ENCODE data around the gene ARHGAP40. TPM values are rescaled to one million over a fixed set of nuclear protein-coding genes. Genes with fewer than 3 reads are reported as not detected.

ARHGAP40 gene
- polyA plus RNA-seq, 2 donors, result 27.9 to 53.3 TPM

- peaks cover 0 to 4% of the 10 kb centered on the region in 2 donors for H3K27me3 ChIP-seq (ENCODE audit: control insufficient read depth in 1 of 2, insufficient read depth in 2 of 2, low read length in 2 of 2)
- H3K4me3 ChIP-seq (ENCODE audit: low read depth in 1 of 2, low read length in 2 of 2), result no peak overlapping the region
- H3K9me3 ChIP-seq (ENCODE audit: control insufficient read depth in 2 of 2, insufficient read depth in 1 of 2, low read depth in 1 of 2, low read length in 1 of 2), result no peaks in the 10 kb centered on the region
- WGBS, 2 donors, result 45 to 53% methylated on average over 4 of the region's 4 CpGs
- H3K4me1 ChIP-seq (ENCODE audit: control insufficient read depth in 2 of 2, insufficient read depth in 2 of 2, low read length in 1 of 2), result peaks cover 0 to 3% of the 10 kb centered on the region in 2 donors
- H3K36me3 ChIP-seq (ENCODE audit: control insufficient read depth in 2 of 2, insufficient read depth in 2 of 2, low read length in 1 of 2), result no peaks in the 10 kb centered on the region
- H3K27ac ChIP-seq (ENCODE audit: low read depth in 2 of 2, low read length in 1 of 2), result no peak overlapping the region
Observed at GRCh38 chr20:38644588-38645260, 43.1 kb downstream of the ARHGAP40 start.

DNA sequence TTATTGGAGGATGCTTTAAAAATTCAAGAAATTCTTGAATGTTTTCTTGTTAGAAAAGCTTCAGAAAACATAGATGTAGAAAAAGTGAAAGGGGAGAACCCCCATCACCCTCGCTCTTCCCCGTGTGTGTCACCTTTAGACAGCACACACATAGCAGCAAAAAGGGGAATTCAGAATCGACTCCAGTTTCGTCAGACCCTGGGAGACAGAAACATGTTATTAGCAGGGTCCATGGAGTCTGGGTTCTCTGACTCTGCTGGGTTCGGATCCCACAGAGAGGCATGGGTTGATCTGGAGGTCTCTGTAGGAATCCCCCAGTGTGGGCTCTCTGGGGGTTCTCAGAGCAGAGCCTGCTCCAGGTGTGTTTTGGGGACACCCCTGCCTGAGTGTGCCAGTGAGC, 43.7 kb downstream of the ARHGAP40 start:
- no peaks in the 10 kb centered on the region for H3K9me3 ChIP-seq (ENCODE audit: control insufficient read depth in 2 of 2, insufficient read depth in 1 of 2, low read depth in 1 of 2, low read length in 1 of 2)
- peaks cover 0 to 3% of the 10 kb centered on the region in 2 donors for H3K4me1 ChIP-seq (ENCODE audit: control insufficient read depth in 2 of 2, insufficient read depth in 2 of 2, low read length in 1 of 2)
- no peak overlapping the region for H3K4me3 ChIP-seq (ENCODE audit: low read depth in 1 of 2, low read length in 2 of 2)
- whole genome bisulfite sequencing, 2 donors, result 42 to 49% methylated on average over 5 of the region's 5 CpGs
- H3K27me3 ChIP-seq (ENCODE audit: control insufficient read depth in 1 of 2, insufficient read depth in 2 of 2, low read length in 2 of 2), result peaks cover 0 to 4% of the 10 kb centered on the region in 2 donors
- no peak overlapping the region for H3K27ac ChIP-seq (ENCODE audit: low read depth in 2 of 2, low read length in 1 of 2)
- H3K36me3 ChIP-seq (ENCODE audit: control insufficient read depth in 2 of 2, insufficient read depth in 2 of 2, low read length in 1 of 2), result no peaks in the 10 kb centered on the region

- H3K36me3 ChIP-seq (ENCODE audit: control insufficient read depth in 2 of 2, insufficient read depth in 2 of 2, low read length in 1 of 2), result no peaks in the 10 kb centered on the region
- H3K27ac ChIP-seq (ENCODE audit: low read depth in 2 of 2, low read length in 1 of 2), result no peak overlapping the region
- peaks cover 0 to 4% of the 10 kb centered on the region in 2 donors for H3K27me3 ChIP-seq (ENCODE audit: control insufficient read depth in 1 of 2, insufficient read depth in 2 of 2, low read length in 2 of 2)
- 4% methylated on average over 50 of the region's 50 CpGs for WGBS, 2 donors
- no peaks in the 10 kb centered on the region for H3K9me3 ChIP-seq (ENCODE audit: control insufficient read depth in 2 of 2, insufficient read depth in 1 of 2, low read depth in 1 of 2, low read length in 1 of 2)
- no peak overlapping the region for H3K4me3 ChIP-seq (ENCODE audit: low read depth in 1 of 2, low read length in 2 of 2)
- H3K4me1 ChIP-seq (ENCODE audit: control insufficient read depth in 2 of 2, insufficient read depth in 2 of 2, low read length in 1 of 2), result peaks cover 0 to 3% of the 10 kb centered on the region in 2 donors
Observed at GRCh38 chr20:38645980-38646858, 44.6 kb downstream of the ARHGAP40 start.

DNA sequence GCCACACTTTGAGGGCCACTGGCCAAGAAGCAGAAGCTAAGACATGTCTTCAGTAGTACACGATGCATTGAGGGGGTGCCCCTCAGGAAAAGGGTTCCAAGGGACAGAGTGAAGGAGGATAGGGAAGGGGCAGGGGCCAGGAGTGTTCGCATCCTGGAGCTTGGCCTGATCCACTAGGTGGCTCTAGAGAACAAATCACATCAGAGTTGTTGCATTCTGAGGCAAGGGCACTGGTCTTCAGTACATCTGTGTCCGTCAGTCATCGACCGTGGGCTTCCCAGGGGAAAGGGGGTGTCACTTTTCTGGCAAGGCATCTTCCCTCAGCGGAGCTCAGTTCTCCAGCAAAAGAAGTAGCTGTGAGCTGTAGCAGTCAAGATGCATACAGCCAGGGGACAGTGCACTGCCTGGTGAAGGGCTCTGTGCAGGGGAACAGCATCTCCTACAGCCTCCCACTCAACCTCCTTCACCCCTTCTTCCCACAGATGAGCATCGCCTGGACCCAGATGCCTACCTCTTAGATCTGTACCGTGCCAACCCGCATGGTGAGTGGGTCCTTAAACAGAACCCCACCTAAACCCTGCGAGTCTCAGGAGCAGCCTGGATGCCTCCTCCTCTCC, 47.8 kb downstream of the ARHGAP40 start:
- Histone ChIP-seq H3K9me3 (ENCODE audit: control insufficient read depth in 2 of 2, insufficient read depth in 1 of 2, low read depth in 1 of 2, low read length in 1 of 2) (no peaks in the 10 kb centered on the region), H3K36me3 (ENCODE audit: control insufficient read depth in 2 of 2, insufficient read depth in 2 of 2, low read length in 1 of 2) (no peaks in the 10 kb centered on the region), H3K4me3 (ENCODE audit: low read depth in 1 of 2, low read length in 2 of 2) (no peak overlapping the region), H3K27ac (ENCODE audit: low read depth in 2 of 2, low read length in 1 of 2) (no peak overlapping the region), H3K27me3 (ENCODE audit: control insufficient read depth in 1 of 2, insufficient read depth in 2 of 2, low read length in 2 of 2) (no peaks in the 10 kb centered on the region), H3K4me1 (ENCODE audit: control insufficient read depth in 2 of 2, insufficient read depth in 2 of 2, low read length in 1 of 2) (peaks cover 0 to 3% of the 10 kb centered on the region in 2 donors)
- 29 to 31% methylated on average over 10 of the region's 10 CpGs for WGBS, 2 donors

DNA sequence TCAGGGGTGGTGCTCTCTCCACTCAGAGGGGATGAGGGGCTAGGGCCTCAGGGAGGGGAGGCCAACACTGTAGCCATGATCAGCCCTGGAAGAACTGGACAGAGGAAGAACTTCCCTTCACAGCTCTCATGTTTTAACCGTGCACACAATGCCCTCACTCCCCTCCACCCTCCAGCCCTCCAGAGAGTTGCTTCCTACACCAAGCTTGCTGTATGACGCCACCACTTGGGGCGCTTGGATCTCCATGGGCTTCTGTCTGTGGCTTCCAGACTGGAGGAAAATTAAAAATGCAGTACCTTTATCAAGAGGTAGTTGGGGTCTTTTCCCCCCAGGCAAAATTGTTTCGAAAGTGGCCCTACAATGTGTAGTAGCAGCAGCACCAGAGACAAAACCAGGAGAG, 48.4 kb downstream of the ARHGAP40 start:
- 47 to 50% methylated on average over 4 of the region's 4 CpGs for WGBS, 2 donors
- H3K27ac ChIP-seq (ENCODE audit: low read depth in 2 of 2, low read length in 1 of 2), result no peak overlapping the region
- H3K4me1 ChIP-seq (ENCODE audit: control insufficient read depth in 2 of 2, insufficient read depth in 2 of 2, low read length in 1 of 2), result peaks cover 0 to 3% of the 10 kb centered on the region in 2 donors
- no peaks in the 10 kb centered on the region for H3K9me3 ChIP-seq (ENCODE audit: control insufficient read depth in 2 of 2, insufficient read depth in 1 of 2, low read depth in 1 of 2, low read length in 1 of 2)
- no peaks in the 10 kb centered on the region for H3K36me3 ChIP-seq (ENCODE audit: control insufficient read depth in 2 of 2, insufficient read depth in 2 of 2, low read length in 1 of 2)
- H3K4me3 ChIP-seq (ENCODE audit: low read depth in 1 of 2, low read length in 2 of 2), result no peak overlapping the region
- H3K27me3 ChIP-seq (ENCODE audit: control insufficient read depth in 1 of 2, insufficient read depth in 2 of 2, low read length in 2 of 2), result no peaks in the 10 kb centered on the region

DNA sequence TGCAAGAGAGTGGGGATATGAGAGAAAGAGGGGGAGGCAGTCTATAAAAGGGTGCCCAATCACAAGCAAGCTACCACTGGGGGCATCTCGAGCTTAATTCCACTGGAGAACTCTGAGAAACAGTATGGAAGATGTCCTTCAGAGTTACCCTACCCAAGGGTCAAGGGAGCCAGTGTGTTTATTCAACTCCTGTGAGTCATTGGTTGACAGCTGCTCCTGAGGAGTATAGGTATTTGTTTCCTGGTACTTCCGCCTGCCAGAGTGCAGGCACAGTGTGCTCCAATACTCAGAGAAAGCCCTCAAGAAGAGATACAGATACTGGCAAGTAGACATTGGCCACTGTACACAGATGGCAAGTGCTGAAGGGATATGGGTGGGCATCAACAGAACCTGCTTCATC, 49.5 kb downstream of the ARHGAP40 start:
- H3K4me3 ChIP-seq (ENCODE audit: low read depth in 1 of 2, low read length in 2 of 2), result no peak overlapping the region
- no peaks in the 10 kb centered on the region for H3K9me3 ChIP-seq (ENCODE audit: control insufficient read depth in 2 of 2, insufficient read depth in 1 of 2, low read depth in 1 of 2, low read length in 1 of 2)
- 36 to 40% methylated on average over 2 of the region's 2 CpGs for WGBS, 2 donors
- no peaks in the 10 kb centered on the region for H3K4me1 ChIP-seq (ENCODE audit: control insufficient read depth in 2 of 2, insufficient read depth in 2 of 2, low read length in 1 of 2)
- no peaks in the 10 kb centered on the region for H3K36me3 ChIP-seq (ENCODE audit: control insufficient read depth in 2 of 2, insufficient read depth in 2 of 2, low read length in 1 of 2)
- no peaks in the 10 kb centered on the region for H3K27me3 ChIP-seq (ENCODE audit: control insufficient read depth in 1 of 2, insufficient read depth in 2 of 2, low read length in 2 of 2)
- H3K27ac ChIP-seq (ENCODE audit: low read depth in 2 of 2, low read length in 1 of 2), result no peak overlapping the region

DNA sequence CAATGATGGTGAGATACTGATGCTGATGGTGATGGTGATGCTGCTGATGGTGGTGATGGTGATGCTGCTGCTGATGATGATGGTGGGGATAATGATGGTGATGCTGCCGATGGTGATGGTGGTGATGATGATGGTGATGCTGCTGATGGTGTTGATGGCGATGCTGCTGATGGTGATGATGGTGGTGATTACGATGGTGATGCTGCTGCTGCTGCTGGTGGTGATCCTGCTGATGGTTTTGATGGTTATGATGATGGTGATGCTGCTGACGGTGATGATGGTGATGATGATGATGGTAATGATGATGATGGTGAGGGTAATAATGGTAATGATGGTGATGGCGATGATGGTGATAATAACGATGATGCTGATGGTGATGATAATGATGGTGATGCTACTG, 50.0 kb downstream of the ARHGAP40 start:
- no peak overlapping the region for H3K27ac ChIP-seq (ENCODE audit: low read depth in 2 of 2, low read length in 1 of 2)
- 90 to 91% methylated on average over 6 of the region's 6 CpGs for WGBS, 2 donors

DNA sequence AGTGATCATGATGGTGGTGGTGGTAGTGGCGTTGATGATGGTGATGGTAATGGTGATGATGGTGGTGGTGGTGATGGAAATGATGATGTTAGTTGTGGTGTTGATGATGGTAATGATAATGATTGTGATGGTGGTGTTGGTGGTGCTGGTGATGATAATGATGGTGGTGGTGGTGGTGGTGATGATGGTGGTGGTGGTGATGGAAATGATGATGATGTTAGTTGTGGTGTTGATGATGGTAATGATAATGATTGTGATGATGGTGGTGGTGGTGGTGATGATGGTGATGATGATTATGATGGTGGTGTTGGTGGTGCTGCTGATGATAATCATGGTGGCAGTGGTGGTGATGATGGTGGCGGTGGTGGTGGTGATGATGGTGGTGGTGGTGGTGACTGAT, 51.4 kb downstream of the ARHGAP40 start:
- Histone ChIP-seq H3K9me3 (ENCODE audit: control insufficient read depth in 2 of 2, insufficient read depth in 1 of 2, low read depth in 1 of 2, low read length in 1 of 2) (no peaks in the 10 kb centered on the region), H3K27me3 (ENCODE audit: control insufficient read depth in 1 of 2, insufficient read depth in 2 of 2, low read length in 2 of 2) (no peaks in the 10 kb centered on the region), H3K4me3 (ENCODE audit: low read depth in 1 of 2, low read length in 2 of 2) (no peak overlapping the region), H3K4me1 (ENCODE audit: control insufficient read depth in 2 of 2, insufficient read depth in 2 of 2, low read length in 1 of 2) (no peaks in the 10 kb centered on the region), H3K27ac (ENCODE audit: low read depth in 2 of 2, low read length in 1 of 2) (no peak overlapping the region), H3K36me3 (ENCODE audit: control insufficient read depth in 2 of 2, insufficient read depth in 2 of 2, low read length in 1 of 2) (no peaks in the 10 kb centered on the region)
- WGBS, 2 donors, result 75 to 89% methylated on average over 2 of the region's 2 CpGs

More for the DNA sequence above, 50.0 kb downstream of the ARHGAP40 start:
- Histone ChIP-seq H3K4me1 (ENCODE audit: control insufficient read depth in 2 of 2, insufficient read depth in 2 of 2, low read length in 1 of 2) (no peaks in the 10 kb centered on the region), H3K4me3 (ENCODE audit: low read depth in 1 of 2, low read length in 2 of 2) (no peak overlapping the region), H3K27me3 (ENCODE audit: control insufficient read depth in 1 of 2, insufficient read depth in 2 of 2, low read length in 2 of 2) (no peaks in the 10 kb centered on the region), H3K36me3 (ENCODE audit: control insufficient read depth in 2 of 2, insufficient read depth in 2 of 2, low read length in 1 of 2) (no peaks in the 10 kb centered on the region), H3K9me3 (ENCODE audit: control insufficient read depth in 2 of 2, insufficient read depth in 1 of 2, low read depth in 1 of 2, low read length in 1 of 2) (no peaks in the 10 kb centered on the region)

DNA sequence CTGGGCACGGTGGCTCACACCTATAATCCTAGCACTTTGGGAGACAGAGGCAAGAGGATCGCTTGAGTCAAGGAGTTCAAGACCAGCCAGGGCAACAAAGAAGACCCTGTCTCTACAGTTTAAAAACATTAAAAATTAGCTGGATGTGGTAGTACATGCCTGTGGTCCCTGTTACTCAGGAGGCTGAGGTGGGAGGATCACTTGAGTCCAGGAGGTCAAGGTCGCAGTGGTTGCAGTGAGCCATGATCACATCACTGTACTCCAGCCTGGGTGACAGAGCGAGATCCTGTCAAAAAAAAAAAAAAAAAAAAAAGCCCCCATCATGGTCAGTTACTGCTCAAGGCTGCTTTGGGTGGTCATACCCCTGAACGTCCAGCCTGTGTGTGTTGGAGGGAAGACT, 55.8 kb downstream of the ARHGAP40 start:
- H3K27me3 ChIP-seq (ENCODE audit: control insufficient read depth in 1 of 2, insufficient read depth in 2 of 2, low read length in 2 of 2), result no peaks in the 10 kb centered on the region
- WGBS, 2 donors, result 86 to 88% methylated on average over 5 of the region's 5 CpGs

More for the DNA sequence above, 55.8 kb downstream of the ARHGAP40 start:
- H3K27ac ChIP-seq (ENCODE audit: low read depth in 2 of 2, low read length in 1 of 2), result no peak overlapping the region
- H3K4me1 ChIP-seq (ENCODE audit: control insufficient read depth in 2 of 2, insufficient read depth in 2 of 2, low read length in 1 of 2), result no peaks in the 10 kb centered on the region
- H3K36me3 ChIP-seq (ENCODE audit: control insufficient read depth in 2 of 2, insufficient read depth in 2 of 2, low read length in 1 of 2), result no peaks in the 10 kb centered on the region
- H3K9me3 ChIP-seq (ENCODE audit: control insufficient read depth in 2 of 2, insufficient read depth in 1 of 2, low read depth in 1 of 2, low read length in 1 of 2), result no peaks in the 10 kb centered on the region
- H3K4me3 ChIP-seq (ENCODE audit: low read depth in 1 of 2, low read length in 2 of 2), result no peak overlapping the region

Data from esophagus (tissue), 2 donors.